Hypothalamus (tissue), 51 donors: ENCODE results near the gene JPT1.
"Not testable (repeated sequence)": the region's sequence is repeated elsewhere in the genome, so short reads cannot be mapped to it uniquely, and the experiment has no call there.

ENCODE experiments used
- DNase-seq, 51 donors: peaks; one replicate each; lab custom pipeline; 2025; lab: John Stamatoyannopoulos, UW

Gene JPT1

DNA sequence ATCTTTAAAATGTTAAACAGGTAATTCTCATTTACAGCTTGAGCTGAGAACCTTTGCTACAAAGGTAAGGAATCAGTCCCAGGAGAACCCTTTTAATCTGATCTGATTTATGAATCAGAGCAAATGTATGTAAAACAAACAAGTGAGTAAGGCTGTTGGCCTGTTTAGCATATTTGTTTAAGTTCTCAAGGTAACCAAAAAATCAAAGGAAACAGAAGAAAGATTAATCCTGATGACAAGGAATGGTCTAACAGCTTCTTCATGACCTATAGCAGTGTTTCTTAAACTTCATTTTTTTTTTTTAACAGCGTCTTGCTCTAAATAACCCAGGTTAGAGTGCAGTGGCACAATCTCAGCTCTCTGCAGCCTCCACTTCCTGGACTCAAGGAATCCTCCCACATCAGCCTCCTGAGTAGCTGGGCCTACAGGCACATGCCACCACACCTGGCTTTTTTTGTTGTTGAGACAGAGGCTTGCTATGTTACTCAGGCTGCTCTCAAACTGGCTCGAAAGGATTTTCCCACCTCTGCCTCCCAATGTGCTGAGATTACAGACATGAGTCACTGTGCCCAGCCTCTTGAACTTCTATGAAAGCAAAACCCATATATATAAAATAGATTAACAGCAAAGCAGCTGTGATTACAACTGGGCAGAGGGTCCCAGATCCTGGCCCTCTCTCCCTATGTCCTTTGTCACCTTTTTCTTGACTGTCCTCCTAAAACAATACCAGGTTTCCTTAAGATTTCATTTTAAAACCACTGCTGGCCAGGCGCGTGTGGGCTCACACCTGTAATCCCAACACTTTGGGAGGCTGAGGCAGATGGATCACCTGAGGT lies 5.1 kb upstream of the JPT1 start:
- no peak for DNase-seq

GRCh38 chr17:75158480-75158879 lies 4.2 kb upstream of the JPT1 start:
- DNase-seq = not testable (repeated sequence)

DNA sequence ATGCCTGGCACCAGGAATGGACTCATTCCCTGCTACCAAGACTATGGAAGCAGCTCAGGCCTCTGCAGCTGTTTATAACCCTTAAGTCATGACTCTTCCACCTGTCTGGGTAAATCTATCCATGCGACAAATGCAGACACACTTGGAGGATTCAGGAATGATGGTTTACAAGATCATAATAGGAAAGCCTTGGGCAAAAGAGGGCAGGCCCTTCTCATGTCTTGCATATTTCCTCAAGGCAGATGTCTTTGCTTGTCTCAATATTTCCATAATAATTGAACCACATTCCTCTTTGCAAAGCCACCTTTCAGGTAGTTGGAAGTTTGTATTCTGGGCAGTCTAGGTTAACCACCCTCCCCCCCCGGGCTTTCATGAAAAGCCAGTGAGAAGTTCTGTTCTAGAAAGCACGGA lies 884 bp upstream of the JPT1 start:
- no peak for DNase-seq

GRCh38 chr17:75153780-75154194 lies 525 bp downstream of the JPT1 start:
- peak in 8 of 51 donors; percentile 9 to 49 (median 32) for DNase-seq

- DNase-seq = peak in 2 of 51 donors; percentile 13 to 25
These were observed 1.2 kb downstream of the JPT1 start for GRCh38 chr17:75152922-75153779.

DNA sequence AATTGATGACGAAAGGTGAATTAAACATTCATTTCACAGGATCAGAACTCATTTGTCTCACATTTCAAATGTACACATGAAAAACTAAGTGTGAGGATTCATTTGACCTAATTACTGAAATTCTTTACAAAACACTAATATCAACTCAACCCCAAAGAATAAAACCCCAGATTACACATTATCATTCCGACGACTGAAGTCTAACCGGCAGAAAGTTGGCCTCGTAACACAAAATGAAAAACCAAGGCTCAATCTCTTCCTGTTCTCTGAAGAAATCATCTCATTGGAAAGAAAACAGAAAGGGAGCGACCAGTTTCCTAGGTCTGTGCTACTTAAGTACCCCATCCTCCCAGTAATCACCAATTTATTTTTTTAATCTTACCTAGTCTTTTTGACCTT lies 1.8 kb downstream of the JPT1 start:
- DNase-seq = no peak

- no peak for DNase-seq
These were observed 2.4 kb downstream of the JPT1 start for GRCh38 chr17:75151930-75152329.

DNA sequence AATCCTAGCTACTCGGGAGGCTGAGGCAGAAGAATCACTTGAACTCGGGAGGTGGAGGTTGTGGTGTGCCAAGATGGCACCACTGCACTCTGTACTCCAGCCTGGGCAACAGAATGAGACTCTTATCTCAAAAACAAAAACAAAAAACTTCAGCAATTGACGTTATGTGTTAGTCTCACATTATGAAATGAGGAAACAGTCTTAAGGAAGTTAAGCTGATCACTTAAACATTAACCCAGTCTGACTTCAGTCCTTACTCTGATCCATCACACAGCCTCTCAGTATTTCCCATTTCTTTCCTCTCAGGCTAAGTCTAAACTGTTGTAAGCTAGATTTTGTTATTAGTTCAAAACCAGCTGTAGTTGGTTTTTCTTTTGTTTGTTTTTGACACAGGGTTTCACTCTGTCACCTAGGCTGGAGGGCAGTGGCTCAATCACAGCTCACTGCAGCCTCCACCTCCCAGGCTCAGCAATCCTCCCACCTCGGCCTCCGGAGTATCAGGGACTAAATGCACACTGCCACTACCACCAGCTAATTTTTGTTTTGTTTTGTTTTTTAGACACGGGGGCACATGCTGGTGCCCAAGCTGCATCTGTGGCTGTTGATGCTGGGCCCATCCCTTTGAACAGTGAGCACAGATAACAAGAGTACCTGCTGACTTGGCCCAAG lies 6.3 kb downstream of the JPT1 start:
- DNase-seq = no peak

GRCh38 chr17:75146592-75146991 lies 7.7 kb downstream of the JPT1 start:
- DNase-seq = no peak

DNA sequence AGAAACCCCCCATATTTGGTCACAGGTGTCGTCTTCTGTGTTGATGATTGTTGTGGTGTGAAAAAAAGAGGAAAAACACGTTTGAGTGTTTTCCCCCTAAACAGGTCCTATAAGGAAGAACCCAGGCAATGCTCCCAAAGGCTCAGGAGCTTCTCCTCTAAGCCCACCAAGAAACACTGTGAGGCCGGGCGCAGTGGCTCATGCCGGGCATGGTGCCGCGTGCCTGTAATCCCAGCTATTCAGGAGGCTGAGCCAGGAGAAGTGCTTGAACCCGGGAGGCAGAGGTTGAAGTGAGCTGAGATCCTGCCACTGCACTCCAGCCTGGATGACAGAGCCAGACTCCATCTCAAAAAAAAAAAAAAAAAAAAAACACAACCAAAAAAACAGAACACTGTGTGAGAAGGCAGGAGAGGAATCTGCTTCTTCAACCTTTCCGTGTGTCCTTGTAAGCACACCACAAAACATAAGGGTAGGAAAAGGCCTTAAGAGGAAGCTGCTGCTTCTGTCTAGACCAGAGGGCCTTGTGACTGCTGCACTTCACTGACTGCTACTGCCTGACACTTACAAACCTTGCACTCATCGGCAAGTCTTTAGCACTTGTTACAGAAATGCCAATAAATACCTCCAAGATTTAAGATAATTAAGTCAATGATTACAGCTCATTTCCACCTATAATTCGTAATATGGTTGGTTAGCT lies 9.3 kb downstream of the JPT1 start:
- DNase-seq = no peak

- no peak for DNase-seq
These were observed 11.9 kb downstream of the JPT1 start for GRCh38 chr17:75142236-75142971.

- DNase-seq = no peak
These were observed 15.8 kb downstream of the JPT1 start for GRCh38 chr17:75138519-75138918.

GRCh38 chr17:75137762-75138161 lies 16.6 kb downstream of the JPT1 start:
- DNase-seq = not testable (repeated sequence)

GRCh38 chr17:75135946-75136345 lies 18.4 kb downstream of the JPT1 start:
- no peak for DNase-seq

DNA sequence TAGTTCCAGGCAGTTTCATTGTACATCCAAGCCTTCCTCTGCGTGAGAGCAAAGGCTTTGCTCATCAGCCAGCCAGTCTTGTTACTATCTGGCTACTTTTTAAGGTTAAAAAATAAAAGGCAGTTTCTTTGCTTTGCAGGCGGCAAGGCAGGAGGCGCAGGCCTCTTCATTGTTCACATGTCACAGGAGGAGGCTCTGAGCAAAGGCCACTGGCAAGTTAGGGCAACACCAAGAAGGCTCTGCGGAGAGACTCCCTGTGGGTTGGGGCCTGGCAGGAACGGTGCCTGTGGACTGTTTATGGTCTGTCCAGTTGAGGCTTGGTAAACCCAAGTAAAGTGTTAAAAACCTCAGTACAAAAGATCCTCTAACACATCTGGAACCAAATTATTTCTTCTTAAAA lies 18.9 kb downstream of the JPT1 start:
- no peak for DNase-seq

GRCh38 chr17:75133607-75134347 lies 20.5 kb downstream of the JPT1 start:
- DNase-seq = not testable (repeated sequence)

DNA sequence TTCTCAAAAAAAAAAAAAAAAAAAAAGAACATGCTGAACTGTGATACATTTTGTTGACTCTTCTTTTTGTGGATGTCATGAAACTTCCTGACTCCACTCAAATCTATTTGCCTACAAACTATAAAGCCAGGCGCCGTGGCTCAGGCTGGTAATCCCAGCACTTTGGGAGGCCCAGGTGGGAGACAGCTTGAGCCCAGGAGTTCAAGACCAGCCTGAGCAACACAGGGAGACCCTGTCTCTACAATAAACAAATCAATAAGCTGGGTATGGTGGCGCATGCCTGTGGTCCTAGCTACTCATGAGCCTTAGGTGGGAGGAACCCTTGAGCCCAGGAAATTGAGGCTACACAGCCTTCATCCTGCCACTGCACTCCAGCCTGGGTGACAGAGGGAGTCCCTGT lies 21.3 kb downstream of the JPT1 start:
- no peak for DNase-seq

GRCh38 chr17:75132018-75133000 lies 22.0 kb downstream of the JPT1 start:
- DNase-seq = not testable (repeated sequence)
